Esophagus squamous epithelium (tissue), 5 donors: ENCODE results near the gene HOXC13. TPM values are rescaled to one million over a fixed set of nuclear protein-coding genes. Genes with fewer than 3 reads are reported as not detected.

Source experiments
- DNase-seq: peaks from one replicate; lab custom pipeline; 2025; lab: John Stamatoyannopoulos, UW
- H3K27ac ChIP-seq, 4 donors: fragments of 200-600 bp; sonication (generic); one replicate each; pipeline ENCODE4 v1.5.1; 2016 to 2019; ENCODE audit warnings: mild to moderate bottlenecking in 1 of 4
- H3K27me3 ChIP-seq, 4 donors: fragments of 200-600 bp; sonication (generic); 1 replicate in 3 of 4; 2 replicates in 1 of 4; pipeline versions ENCODE4 v1.5.1 to v1.6.0; 2017 to 2021; ENCODE audit warnings: antibody characterized with exemption in 1 of 4
- H3K36me3 ChIP-seq, 3 donors: fragments of 200-600 bp; sonication (generic); one replicate each; pipeline ENCODE4 v1.5.1; 2016 to 2019
- H3K4me1 ChIP-seq, 3 donors: fragments of 200-600 bp; sonication (generic); one replicate each; pipeline ENCODE4 v1.5.1; 2017 to 2019
- H3K4me3 ChIP-seq, 4 donors: fragments of 200-600 bp; sonication (generic); 1 replicate in 3 of 4; 2 replicates in 1 of 4; pipeline ENCODE4 v1.5.1; 2016 to 2019; ENCODE audit warnings: mild to moderate bottlenecking in 2 of 4, moderate library complexity in 1 of 4
- H3K9me3 ChIP-seq, 3 donors: fragments of 200-600 bp; sonication (generic); one replicate each; pipeline ENCODE4 v1.5.1; 2016 to 2019
- POLR2A ChIP-seq, 4 donors: fragments of 450-650 bp; IDR thresholded peaks; one replicate each; pipeline ENCODE4 v1.6.1; 2017; ENCODE audit warnings: antibody characterized with exemption in 4 of 4, mild to moderate bottlenecking in 4 of 4, moderate library complexity in 3 of 4
- WGBS, 2 donors: methylation state at CpG; one replicate each; pipeline ENCODE4 v1.1.5; 2018; 5-methylcytosine and 5-hydroxymethylcytosine counted together
- intact Hi-C: fragments of 100-400 bp; cut with DNase I; formaldehyde crosslinking; loops from one replicate; pipeline ENCODE4 v1.15.0; 2022
- total RNA-seq, 4 donors: library from RNA; depleted of rRNA; stranded (reverse); fragments of >200 nt; gene quantifications; one replicate each; pipeline ENCODE4 v1.1.0, GENCODE V29; 2016
- TF ChIP-seq, protein P1 (sequence below), 6 experiments: fragments of 450-650 bp in 4 of 6; fragments of 200-600 bp in 2 of 6; sonication (generic) in 2 of 6; IDR thresholded peaks; one replicate each; pipeline ENCODE4 v1.5.1; 2016 to 2019; ENCODE audit warnings: antibody characterized with exemption in 6 of 6, mild to moderate bottlenecking in 4 of 6, moderate library complexity in 4 of 6
- donor health status: DM: yes; HTN: yes; CAD: no.

The HOXC13 gene
- total RNA-seq, 4 donors from 2014 or later, result 0.83 TPM; not detected in 3

DNA sequence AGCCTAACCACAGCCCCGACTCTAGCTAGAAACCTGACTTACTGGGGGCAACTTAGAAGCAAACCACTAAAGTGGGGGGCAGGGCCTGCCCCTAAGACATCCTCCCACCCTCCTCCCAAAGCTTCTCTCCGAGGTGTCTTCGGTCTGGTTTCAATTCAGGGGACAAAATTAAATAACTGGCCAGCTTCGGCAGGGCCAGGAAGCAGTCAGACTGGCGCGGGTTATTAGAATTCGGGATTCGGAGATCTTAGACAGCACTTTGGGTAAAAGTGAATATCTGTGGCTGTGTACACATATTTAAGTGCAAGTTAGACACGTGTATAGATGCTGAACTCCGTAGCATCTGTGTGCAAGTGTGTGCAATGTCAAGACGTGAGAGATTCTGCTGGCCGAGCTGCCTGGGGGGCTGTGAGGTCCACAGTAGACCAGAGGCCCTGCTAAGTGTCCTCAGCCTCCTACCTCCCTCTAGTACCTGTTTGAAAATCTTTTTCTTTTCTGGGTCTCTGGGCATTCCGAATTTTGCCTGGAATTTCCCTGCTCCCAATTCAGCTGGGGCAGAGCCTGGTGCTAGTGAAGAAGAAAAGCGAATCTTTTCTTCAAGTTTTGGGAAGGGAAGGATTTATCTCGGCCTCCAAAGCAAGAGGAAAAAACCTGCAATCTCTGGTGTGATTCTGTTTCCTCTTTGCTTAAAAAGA is 42.3 kb downstream of the HOXC13 start:
- no peak overlapping the region for H3K4me3 ChIP-seq
- DNase-seq, result no peak
- TF ChIP-seq POLR2A (IDR thresholded peaks at IDR 0.05), result no peak
- TF ChIP-seq, protein P1, sequence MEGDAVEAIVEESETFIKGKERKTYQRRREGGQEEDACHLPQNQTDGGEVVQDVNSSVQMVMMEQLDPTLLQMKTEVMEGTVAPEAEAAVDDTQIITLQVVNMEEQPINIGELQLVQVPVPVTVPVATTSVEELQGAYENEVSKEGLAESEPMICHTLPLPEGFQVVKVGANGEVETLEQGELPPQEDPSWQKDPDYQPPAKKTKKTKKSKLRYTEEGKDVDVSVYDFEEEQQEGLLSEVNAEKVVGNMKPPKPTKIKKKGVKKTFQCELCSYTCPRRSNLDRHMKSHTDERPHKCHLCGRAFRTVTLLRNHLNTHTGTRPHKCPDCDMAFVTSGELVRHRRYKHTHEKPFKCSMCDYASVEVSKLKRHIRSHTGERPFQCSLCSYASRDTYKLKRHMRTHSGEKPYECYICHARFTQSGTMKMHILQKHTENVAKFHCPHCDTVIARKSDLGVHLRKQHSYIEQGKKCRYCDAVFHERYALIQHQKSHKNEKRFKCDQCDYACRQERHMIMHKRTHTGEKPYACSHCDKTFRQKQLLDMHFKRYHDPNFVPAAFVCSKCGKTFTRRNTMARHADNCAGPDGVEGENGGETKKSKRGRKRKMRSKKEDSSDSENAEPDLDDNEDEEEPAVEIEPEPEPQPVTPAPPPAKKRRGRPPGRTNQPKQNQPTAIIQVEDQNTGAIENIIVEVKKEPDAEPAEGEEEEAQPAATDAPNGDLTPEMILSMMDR (IDR thresholded peaks at IDR 0.05), result no peak
- intact Hi-C loops, result no loop called here
- peaks cover 13 to 30% (median 15%) of the 10 kb centered on the region in 3 donors for H3K4me1 ChIP-seq
- H3K9me3 ChIP-seq, result no peaks in the 10 kb centered on the region
- no peaks in the 10 kb centered on the region for H3K36me3 ChIP-seq
- H3K27me3 ChIP-seq, result peaks cover 26 to 100% (median 75%) of the 10 kb centered on the region in 4 donors
- H3K27ac ChIP-seq, result no peak overlapping the region
- WGBS, 2 donors, result 29 to 36% methylated on average over 14 of the region's 15 CpGs

DNA sequence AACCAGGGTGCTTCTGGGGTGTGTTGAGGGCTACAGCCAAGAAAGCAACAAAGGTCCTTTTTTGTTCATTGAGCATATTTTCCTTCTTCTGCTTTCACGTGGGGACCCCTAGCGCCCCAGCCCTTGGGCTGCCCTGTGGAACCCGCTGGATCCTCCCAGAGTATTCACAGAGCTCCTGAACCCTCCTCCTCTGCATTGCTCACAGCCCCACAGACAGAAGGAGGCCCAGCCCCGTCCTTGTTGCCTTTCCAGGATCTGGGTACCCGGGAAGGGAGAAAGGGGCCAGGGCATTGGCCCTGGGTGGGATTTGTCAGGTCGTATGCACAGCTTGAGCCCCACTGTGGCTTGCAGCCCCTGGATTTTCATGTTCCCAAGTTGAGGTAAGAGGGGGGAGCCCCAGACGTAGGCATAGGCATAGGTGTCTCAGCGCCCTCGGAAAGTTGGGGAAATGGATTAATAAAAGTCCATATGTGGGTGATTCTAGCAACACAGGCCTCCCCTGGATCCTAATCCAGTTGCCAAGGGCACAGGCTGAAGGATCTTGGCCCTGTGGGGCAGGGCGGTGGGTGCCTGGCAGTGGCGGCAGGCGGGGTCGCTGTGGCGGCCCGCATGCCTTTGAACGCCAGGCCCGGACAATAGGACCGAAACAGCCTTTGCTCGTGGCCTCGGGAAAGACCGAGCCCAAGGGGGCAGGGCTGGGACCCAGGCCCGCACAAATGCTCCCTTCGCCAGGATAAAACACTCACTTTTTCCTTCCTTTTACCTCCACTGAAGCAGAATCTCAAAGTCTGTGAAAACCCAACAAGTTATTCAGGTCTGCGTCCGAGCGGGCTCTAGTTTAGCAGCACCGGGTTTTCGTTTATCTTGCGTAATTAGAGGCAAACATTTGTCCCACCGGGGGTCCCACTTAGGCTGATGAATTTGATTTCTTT is 43.3 kb downstream of the HOXC13 start:
- H3K27ac ChIP-seq, result no peak overlapping the region
- intact Hi-C loops, result no loop called here
- no peak overlapping the region for H3K4me3 ChIP-seq
- H3K9me3 ChIP-seq, result no peaks in the 10 kb centered on the region
- peaks cover 32 to 100% (median 75%) of the 10 kb centered on the region in 4 donors for H3K27me3 ChIP-seq
- peaks cover 18 to 38% (median 20%) of the 10 kb centered on the region in 3 donors for H3K4me1 ChIP-seq
- no peak for TF ChIP-seq POLR2A (IDR thresholded peaks at IDR 0.05)
- TF ChIP-seq, protein P1 (IDR thresholded peaks at IDR 0.05), result no peak
- DNase-seq, result no peak
- whole genome bisulfite sequencing, 2 donors, result 22 to 23% methylated on average over 24 to 27 of the region's 30 CpGs
- no peaks in the 10 kb centered on the region for H3K36me3 ChIP-seq

DNA sequence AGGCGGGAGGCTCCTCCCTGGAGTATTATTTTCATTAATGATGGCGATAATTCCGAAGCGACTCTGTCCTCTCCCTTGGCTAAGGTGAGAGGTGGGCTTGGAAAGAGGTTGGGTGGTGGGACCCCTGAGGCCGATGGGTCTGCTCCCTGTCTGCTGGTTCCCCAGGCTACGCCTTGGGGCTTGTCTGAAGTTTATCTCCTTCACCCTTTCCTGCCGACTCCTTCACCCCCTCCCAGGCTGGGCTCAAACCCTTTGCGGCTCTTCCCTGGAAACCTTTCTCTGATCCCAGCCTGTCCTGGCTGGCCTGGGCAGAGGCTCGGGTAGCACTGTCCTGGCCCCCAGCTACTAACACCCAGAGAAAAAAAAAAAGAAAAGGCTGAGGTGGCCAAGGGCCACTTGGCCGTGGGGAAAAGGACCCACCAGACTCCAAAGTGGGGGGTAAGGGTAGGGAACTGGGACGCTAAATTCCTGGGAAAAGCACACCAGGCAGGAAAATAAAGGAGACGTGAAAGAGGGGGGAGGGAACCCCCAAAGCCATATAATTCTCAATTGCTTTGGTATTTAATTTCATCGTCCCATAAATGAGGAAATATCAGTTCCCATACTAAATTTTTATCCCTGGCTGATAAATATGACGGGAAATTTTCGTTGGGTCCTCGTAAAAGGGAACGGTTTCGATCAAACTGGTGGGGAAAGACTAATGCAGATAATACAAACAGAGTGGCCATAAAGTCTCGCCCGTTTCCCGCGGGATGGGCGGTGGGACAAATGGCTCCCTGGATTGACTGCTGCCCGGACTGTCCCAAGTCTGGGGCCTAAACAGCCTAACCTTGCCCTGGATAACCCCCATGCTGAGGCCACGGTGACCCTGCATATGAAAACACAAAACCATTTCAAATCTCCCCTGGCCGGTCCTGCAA is 44.3 kb downstream of the HOXC13 start:
- Histone ChIP-seq H3K4me1 (peaks cover 18 to 35% (median 20%) of the 10 kb centered on the region in 3 donors), H3K9me3 (no peaks in the 10 kb centered on the region), H3K27me3 (peaks cover 37 to 100% (median 78%) of the 10 kb centered on the region in 4 donors), H3K27ac (no peak overlapping the region), H3K4me3 (no peak overlapping the region), H3K36me3 (no peaks in the 10 kb centered on the region)
- intact Hi-C loops, result no loop called here
- TF ChIP-seq, protein P1 (IDR thresholded peaks at IDR 0.05), result no peak
- TF ChIP-seq POLR2A (IDR thresholded peaks at IDR 0.05), result no peak
- no peak for DNase-seq
- 15 to 17% methylated on average over 19 to 24 of the region's 26 CpGs for WGBS, 2 donors

DNA sequence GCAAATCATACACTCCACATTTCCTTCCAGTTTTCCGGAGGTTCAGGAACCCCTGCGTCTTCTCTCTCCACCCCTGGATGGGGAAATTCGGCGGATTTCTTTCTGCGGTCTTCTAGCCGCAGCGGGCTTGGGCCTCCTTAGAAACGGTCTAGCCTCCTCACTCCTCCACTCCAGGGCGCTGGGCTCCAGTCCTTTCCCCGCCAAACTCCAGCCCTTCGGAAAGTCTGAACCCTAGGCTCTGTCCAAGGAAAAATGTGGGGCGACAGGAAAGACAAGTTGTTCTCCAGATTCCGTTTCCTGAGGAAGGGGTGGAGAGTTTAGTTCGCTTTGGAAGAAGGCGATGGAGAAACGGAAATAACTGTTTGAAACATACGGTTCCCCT is 44.9 kb downstream of the HOXC13 start:
- Histone ChIP-seq H3K36me3 (no peaks in the 10 kb centered on the region), H3K27me3 (peaks cover 42 to 100% (median 78%) of the 10 kb centered on the region in 4 donors), H3K4me3 (no peak overlapping the region), H3K4me1 (peaks cover 18 to 32% (median 20%) of the 10 kb centered on the region in 3 donors), H3K27ac (no peak overlapping the region), H3K9me3 (no peaks in the 10 kb centered on the region)
- 7 to 16% methylated on average over 13 to 16 of the region's 17 CpGs for WGBS, 2 donors
- DNase-seq, result no peak
- intact Hi-C loops, result no loop called here
- TF ChIP-seq, protein P1 (IDR thresholded peaks at IDR 0.05), result no peak
- TF ChIP-seq POLR2A (IDR thresholded peaks at IDR 0.05), result no peak
